Calu3 (cell line): ENCODE measurements around the gene GLDN. TPM values are rescaled to one million over a fixed set of nuclear protein-coding genes. Genes with fewer than 3 reads are reported as not detected.

Experiments used
- BruUV-seq: library from RNA; stranded (reverse); fragments of 400-500 nt; replicated peaks from 2 replicates; lab custom pipeline; 2021; lab: Mats Ljungman, UMichigan
- CTCF ChIA-PET: fragments of 300-600 bp; sonication (Branson Sonifier 250); formaldehyde crosslinking; loops from one replicate; lab custom pipeline; 2022; ENCODE audit warnings: antibody characterized with exemption; lab: Charles Lee
- DNase-seq: peaks from one replicate; pipeline ENCODE4 v3.0.0; 2022
- H3K27ac Mint-ChIP-seq: one replicate; pipeline ENCODE4 v1.8.0; 2022; ENCODE audit warnings: mixed read lengths; ENCODE audit not compliant: unreplicated experiment
- H3K27me3 Mint-ChIP-seq: one replicate; pipeline ENCODE4 v1.8.0; 2022; ENCODE audit warnings: mixed read lengths; ENCODE audit not compliant: unreplicated experiment
- H3K36me3 Mint-ChIP-seq: one replicate; pipeline ENCODE4 v1.8.0; 2022; ENCODE audit warnings: mild to moderate bottlenecking, moderate library complexity, mixed read lengths; ENCODE audit not compliant: insufficient read depth, unreplicated experiment
- H3K4me1 Mint-ChIP-seq: one replicate; pipeline ENCODE4 v1.8.0; 2022; ENCODE audit warnings: mild to moderate bottlenecking, low read depth, mixed read lengths; ENCODE audit not compliant: unreplicated experiment
- H3K4me3 Mint-ChIP-seq: one replicate; pipeline ENCODE4 v1.8.0; 2022; ENCODE audit warnings: mild to moderate bottlenecking, low read depth, moderate library complexity, mixed read lengths; ENCODE audit not compliant: unreplicated experiment
- H3K9me3 Mint-ChIP-seq: one replicate; pipeline ENCODE4 v1.8.0; 2022; ENCODE audit warnings: low read depth, mixed read lengths; ENCODE audit not compliant: unreplicated experiment
- intact Hi-C: fragments of 100-400 bp; cut with micrococcal nuclease; formaldehyde crosslinking; loops from one replicate; pipeline ENCODE4 v1.10.0; 2022; ENCODE audit not compliant: unreplicated experiment
- total RNA-seq: library from RNA; stranded (reverse); gene quantifications from 2 replicates; pipeline ENCODE4 v1.2.3, GENCODE V29; 2022
- TF ChIP-seq, protein P1 (sequence below): fragments of 200-600 bp; IDR thresholded peaks from one replicate; pipeline ENCODE4 v1.8.0; 2022; ENCODE audit warnings: antibody characterized with exemption; ENCODE audit not compliant: unreplicated experiment

GLDN gene
- total RNA-seq, 1 experiment from 2014 or later, result not detected

DNA sequence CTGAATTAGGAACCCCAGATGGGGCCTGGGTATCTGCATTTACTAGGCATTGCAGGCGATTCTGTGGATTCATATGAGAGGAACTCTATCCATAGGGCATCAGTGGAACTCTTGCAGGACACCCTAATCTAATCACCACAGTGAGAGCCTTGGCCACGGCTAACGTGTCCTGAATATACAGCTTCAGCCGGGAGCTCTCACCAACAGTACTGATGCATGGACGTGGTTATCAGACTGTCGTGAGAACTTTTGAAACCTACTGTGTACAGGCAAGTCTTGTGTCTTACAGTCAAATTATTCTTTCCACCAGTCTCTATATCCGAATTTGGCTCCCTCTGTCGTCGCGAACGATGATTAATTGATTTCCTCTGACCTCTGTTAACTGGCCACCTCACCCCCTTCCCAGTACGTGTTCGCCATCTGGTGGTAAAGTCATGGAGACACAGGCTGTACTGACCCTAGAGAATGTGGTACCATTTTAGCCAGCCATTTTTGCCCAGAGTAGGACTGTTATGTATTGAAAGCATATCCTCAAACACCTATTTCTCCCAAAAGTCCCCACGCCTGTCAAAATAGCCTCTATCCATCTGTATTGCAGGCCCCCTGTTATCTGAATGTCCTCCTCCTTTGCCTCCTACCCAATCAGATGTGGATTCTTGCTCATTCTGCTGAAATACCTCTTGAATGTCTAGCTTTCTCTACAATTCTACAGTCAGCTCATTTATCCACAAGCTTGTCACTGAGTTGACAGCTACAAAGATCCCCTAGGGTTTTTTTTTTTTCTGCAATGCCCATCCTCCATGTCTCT lies 39.7 kb downstream of the GLDN start:
- H3K27me3 Mint-ChIP-seq, result peaks cover 83% of the 10 kb centered on the region
- peak; percentile 72 for DNase-seq
- no peaks in the 10 kb centered on the region for H3K9me3 Mint-ChIP-seq
- CTCF ChIA-PET, result interaction anchor here (1.5 to 3.4 kb wide), 5 partner anchors 94 to 248 kb away, joined by 6 to 27 read pairs (median 11); no protein-coding TSS in a partner anchor
- H3K36me3 Mint-ChIP-seq, result no peaks in the 10 kb centered on the region
- TF ChIP-seq, protein P1, sequence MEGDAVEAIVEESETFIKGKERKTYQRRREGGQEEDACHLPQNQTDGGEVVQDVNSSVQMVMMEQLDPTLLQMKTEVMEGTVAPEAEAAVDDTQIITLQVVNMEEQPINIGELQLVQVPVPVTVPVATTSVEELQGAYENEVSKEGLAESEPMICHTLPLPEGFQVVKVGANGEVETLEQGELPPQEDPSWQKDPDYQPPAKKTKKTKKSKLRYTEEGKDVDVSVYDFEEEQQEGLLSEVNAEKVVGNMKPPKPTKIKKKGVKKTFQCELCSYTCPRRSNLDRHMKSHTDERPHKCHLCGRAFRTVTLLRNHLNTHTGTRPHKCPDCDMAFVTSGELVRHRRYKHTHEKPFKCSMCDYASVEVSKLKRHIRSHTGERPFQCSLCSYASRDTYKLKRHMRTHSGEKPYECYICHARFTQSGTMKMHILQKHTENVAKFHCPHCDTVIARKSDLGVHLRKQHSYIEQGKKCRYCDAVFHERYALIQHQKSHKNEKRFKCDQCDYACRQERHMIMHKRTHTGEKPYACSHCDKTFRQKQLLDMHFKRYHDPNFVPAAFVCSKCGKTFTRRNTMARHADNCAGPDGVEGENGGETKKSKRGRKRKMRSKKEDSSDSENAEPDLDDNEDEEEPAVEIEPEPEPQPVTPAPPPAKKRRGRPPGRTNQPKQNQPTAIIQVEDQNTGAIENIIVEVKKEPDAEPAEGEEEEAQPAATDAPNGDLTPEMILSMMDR, result peak; percentile 82
- no TSS peak for BruUV-seq
- H3K4me3 Mint-ChIP-seq, result no peak overlapping the region
- H3K4me1 Mint-ChIP-seq, result no peaks in the 10 kb centered on the region
- intact Hi-C loops, result loop anchor here (1.0 to 5.0 kb wide), 5 partner anchors 71 to 218 kb away; no protein-coding TSS in a partner anchor
- no peak overlapping the region for H3K27ac Mint-ChIP-seq

DNA sequence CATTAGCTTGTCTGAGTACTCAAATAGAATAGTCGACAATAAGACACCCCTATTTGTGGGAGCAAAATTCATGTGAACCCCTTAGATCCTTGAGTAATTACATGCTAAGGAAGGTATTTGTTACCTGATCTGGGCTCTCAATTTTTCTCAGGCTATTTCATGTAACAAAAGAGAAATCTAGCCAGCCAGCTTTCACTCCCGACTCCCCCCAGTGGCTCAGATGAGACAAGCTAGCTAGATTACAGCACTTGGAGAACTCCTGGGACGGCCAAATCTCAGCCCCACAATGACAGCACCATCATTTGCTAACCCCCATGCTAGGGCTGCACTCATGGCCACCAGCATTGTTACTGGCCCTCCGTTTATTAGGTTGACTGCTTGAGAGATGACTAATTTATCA lies 41.3 kb downstream of the GLDN start:
- Mint-ChIP-seq H3K36me3 (no peaks in the 10 kb centered on the region), H3K9me3 (no peaks in the 10 kb centered on the region), H3K4me1 (no peaks in the 10 kb centered on the region), H3K4me3 (no peak overlapping the region), H3K27me3 (peaks cover 96% of the 10 kb centered on the region), H3K27ac (no peak overlapping the region)
- CTCF ChIA-PET, result interaction anchor here (0.6 to 3.4 kb wide), 10 partner anchors 19 to 971 kb away, joined by 3 to 27 read pairs (median 4); no protein-coding TSS in a partner anchor
- BruUV-seq, result no TSS peak
- peak; percentile 62 for DNase-seq
- intact Hi-C loops, result loop anchor here (1.0 to 5.0 kb wide), 2 partner anchors 70 to 190 kb away; no protein-coding TSS in a partner anchor
- TF ChIP-seq, protein P1, result peak; percentile 49

DNA sequence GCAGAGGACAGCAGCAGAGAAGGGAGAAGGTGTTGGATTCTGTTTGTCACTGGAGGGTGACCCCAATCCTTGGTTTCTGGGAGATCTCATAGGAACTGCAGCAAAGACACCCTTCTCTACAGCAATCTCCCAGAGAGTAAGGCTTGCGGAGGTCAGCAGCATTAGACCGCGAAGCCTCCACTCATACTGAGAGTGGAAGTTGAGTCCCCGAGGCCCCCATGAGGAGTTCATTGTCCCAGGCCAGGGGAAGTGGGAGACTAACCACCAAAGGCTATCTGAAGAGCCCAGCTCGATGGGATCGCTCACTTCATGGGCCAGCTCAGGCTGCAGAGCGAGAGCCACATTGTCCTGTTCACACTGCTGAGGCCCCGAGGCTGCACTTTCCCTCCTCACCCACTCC lies 44.6 kb downstream of the GLDN start:
- intact Hi-C loops, result no loop called here
- no peak overlapping the region for H3K27ac Mint-ChIP-seq
- CTCF ChIA-PET, result no interaction called here
- H3K9me3 Mint-ChIP-seq, result no peaks in the 10 kb centered on the region
- no peaks in the 10 kb centered on the region for H3K4me1 Mint-ChIP-seq
- H3K36me3 Mint-ChIP-seq, result no peaks in the 10 kb centered on the region
- DNase-seq, result no peak
- no TSS peak for BruUV-seq
- no peak overlapping the region for H3K4me3 Mint-ChIP-seq
- peaks cover 64% of the 10 kb centered on the region for H3K27me3 Mint-ChIP-seq
- TF ChIP-seq, protein P1, result no peak

DNA sequence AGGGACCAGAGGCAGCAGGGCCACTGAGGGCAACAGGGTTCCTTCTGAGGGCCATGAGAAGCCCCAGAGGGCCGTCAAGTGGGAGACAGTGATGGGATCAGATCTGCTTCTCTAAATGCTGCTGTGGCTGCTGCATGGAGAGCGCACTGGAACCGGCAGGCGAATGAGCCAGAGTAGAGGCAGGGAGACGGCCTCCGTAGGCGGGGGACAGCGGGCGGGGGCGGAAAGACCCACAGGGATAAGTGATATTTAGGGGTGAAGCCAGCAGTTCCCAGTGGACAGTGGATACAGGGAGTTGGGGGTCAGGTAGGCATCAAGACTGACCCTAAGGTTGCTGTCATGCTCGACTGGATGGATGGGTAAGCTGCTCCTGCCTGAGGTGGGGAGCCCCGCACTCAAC lies 45.0 kb downstream of the GLDN start:
- no peaks in the 10 kb centered on the region for H3K4me1 Mint-ChIP-seq
- DNase-seq, result no peak
- H3K27ac Mint-ChIP-seq, result no peak overlapping the region
- peaks cover 59% of the 10 kb centered on the region for H3K27me3 Mint-ChIP-seq
- H3K9me3 Mint-ChIP-seq, result no peaks in the 10 kb centered on the region
- CTCF ChIA-PET, result interaction anchor here (0.7 kb wide), 1 partner anchor 10 kb away, joined by 3 read pairs; no protein-coding TSS in a partner anchor
- intact Hi-C loops, result no loop called here
- H3K4me3 Mint-ChIP-seq, result no peak overlapping the region
- no peaks in the 10 kb centered on the region for H3K36me3 Mint-ChIP-seq
- no TSS peak for BruUV-seq
- TF ChIP-seq, protein P1, result no peak
